HepG2 (cell line): Measurements from ENCODE around the gene OR6S1. TPM values are rescaled to one million over a fixed set of nuclear protein-coding genes. Genes with fewer than 3 reads are reported as not detected.

Source experiments
- ATF6 ChIP-seq: sonication (generic); formaldehyde crosslinking; conservative IDR thresholded peaks from 2 replicates; pipeline ENCODE4 v1.4.0; 2020; ENCODE audit warnings: missing genetic modification reagents
- ATF7-NPFF ChIP-seq: sonication (generic); formaldehyde crosslinking; IDR thresholded peaks from 2 replicates; pipeline ENCODE4 v1.8.1; 2023; ENCODE audit warnings: mild to moderate bottlenecking, low read depth, missing genetic modification reagents, moderate library complexity
- CREB1 ChIP-seq, 2 experiments: fragments of 450-650 bp in 1 of 2; IDR thresholded peaks; 2 replicates each; pipeline ENCODE4 v1.6.1; 2016 to 2017; ENCODE audit warnings: control low read depth in 1 of 2, mild to moderate bottlenecking in 1 of 2, missing compliant biosample characterization in 1 of 2, missing genetic modification characterization in 1 of 2
- DBP ChIP-seq: sonication (generic); formaldehyde crosslinking; IDR thresholded peaks from 2 replicates; pipeline ENCODE4 v1.4.0; 2020; ENCODE audit warnings: missing genetic modification reagents; ENCODE audit errors: not compliant biosample characterization
- DMTF1 ChIP-seq: sonication (generic); formaldehyde crosslinking; IDR thresholded peaks from 2 replicates; pipeline ENCODE4 v1.4.0; 2020; ENCODE audit warnings: mild to moderate bottlenecking, missing genetic modification reagents
- FOXA3 ChIP-seq: IDR thresholded peaks from 2 replicates; pipeline ENCODE4 v1.6.1; 2016; ENCODE audit warnings: missing genetic modification reagents, missing compliant biosample characterization
- HHEX ChIP-seq: IDR thresholded peaks from 2 replicates; pipeline ENCODE4 v1.6.1; 2016; ENCODE audit warnings: control low read depth
- HMG20B ChIP-seq: conservative IDR thresholded peaks from 2 replicates; pipeline ENCODE4 v1.6.1; 2016; ENCODE audit warnings: missing genetic modification reagents, missing compliant biosample characterization
- HOMEZ ChIP-seq: IDR thresholded peaks from 2 replicates; pipeline ENCODE4 v1.6.1; 2016; ENCODE audit warnings: low read depth
- NR2F6 ChIP-seq, 2 experiments: IDR thresholded peaks; 2 replicates each; pipeline ENCODE4 v1.6.1; 2016; ENCODE audit warnings: antibody characterized with exemption in 1 of 2, mild to moderate bottlenecking in 1 of 2
- SATB2 ChIP-seq: sonication (generic); formaldehyde crosslinking; IDR thresholded peaks from 2 replicates; pipeline ENCODE4 v1.5.0; 2020; ENCODE audit warnings: missing genetic modification reagents
- SP4 ChIP-seq: sonication (generic); formaldehyde crosslinking; IDR thresholded peaks from 2 replicates; pipeline ENCODE4 v1.8.1; 2023; ENCODE audit warnings: mild to moderate bottlenecking, missing genetic modification reagents
- TBX2 ChIP-seq: sonication (generic); formaldehyde crosslinking; IDR thresholded peaks from 2 replicates; pipeline ENCODE4 v1.5.0; 2020; ENCODE audit warnings: missing genetic modification reagents, mild to moderate bottlenecking, borderline replicate concordance
- ZNF263 ChIP-seq: sonication (generic); formaldehyde crosslinking; IDR thresholded peaks from 2 replicates; pipeline ENCODE4 v1.4.0; 2020; ENCODE audit warnings: missing genetic modification reagents
- ZNF335 ChIP-seq: sonication (generic); formaldehyde crosslinking; IDR thresholded peaks from 2 replicates; pipeline ENCODE4 v1.4.0; 2020; ENCODE audit warnings: missing genetic modification reagents
- ZNF350 ChIP-seq: sonication (generic); formaldehyde crosslinking; IDR thresholded peaks from 2 replicates; pipeline ENCODE4 v1.4.0; 2020; ENCODE audit warnings: mild to moderate bottlenecking, low read depth, missing genetic modification reagents, borderline replicate concordance
- ZNF672 ChIP-seq: sonication (generic); formaldehyde crosslinking; IDR thresholded peaks from 2 replicates; pipeline ENCODE4 v1.8.1; 2022; ENCODE audit warnings: missing genetic modification reagents
- polyA plus RNA-seq, 8 experiments: library from polyadenylated mRNA; depleted of rRNA in 3 of 8; stranded (reverse) in 7 of 8; unstranded in 1 of 8; fragments of >200 nt; fragmentation: Illumina TruSeq in 4 of 8; extraction: Trizol in 4 of 8; gene quantifications; 2 replicates each; pipeline versions ENCODE4 v1.2.1 to v1.2.3, GENCODE V29; 2011 to 2016; ENCODE audit warnings: low read depth in 4 of 8, missing spikeins in 1 of 8, mixed read lengths in 1 of 8; ENCODE audit not compliant: insufficient read depth in 1 of 8
- total RNA-seq, 5 experiments: library from RNA; depleted of rRNA; stranded (reverse); fragments of >200 nt; fragmentation: Illumina TruSeq; extraction: Trizol; gene quantifications; 2 replicates each; pipeline ENCODE4 v1.2.3, GENCODE V29; 2016; ENCODE audit warnings: low read depth in 1 of 5
- TF ChIP-seq, protein P1 (sequence below): sonication (generic); formaldehyde crosslinking; IDR thresholded peaks from 2 replicates; pipeline ENCODE4 v1.8.0; 2022; ENCODE audit warnings: mild to moderate bottlenecking, missing genetic modification reagents; ENCODE audit not compliant: insufficient replicate concordance
- TF ChIP-seq, protein P2 (sequence below): sonication (generic); formaldehyde crosslinking; IDR thresholded peaks from 2 replicates; pipeline ENCODE4 v1.4.0; 2020; ENCODE audit warnings: missing genetic modification reagents, low read depth, mild to moderate bottlenecking, borderline replicate concordance

The OR6S1 gene
- total and polyA plus RNA-seq, 2 of the 13 experiments (the other 11 are each of a cell fraction or from before 2014, with no cell fraction given) = 0.09 TPM; not detected in 1

- no peak for TF ChIP-seq HOMEZ (CRISPR knock-in tag)
- TF ChIP-seq ZNF263 = no peak
- no peak for TF ChIP-seq ZNF350 (CRISPR knock-in tag)
- no peak for TF ChIP-seq SATB2
- no peak for TF ChIP-seq HMG20B (CRISPR knock-in tag)
- no peak for TF ChIP-seq HHEX (CRISPR knock-in tag)
- TF ChIP-seq DBP (CRISPR knock-in tag) = no peak
- TF ChIP-seq ZNF335 (CRISPR knock-in tag) = peak; percentile 37; the same call in 1 of the 2 replicates
- TF ChIP-seq TBX2 (CRISPR knock-in tag) = no peak
- no peak for TF ChIP-seq ATF6 (CRISPR knock-in tag)
- TF ChIP-seq CREB1 (IDR thresholded peaks at IDR 0.05) = no peak
- TF ChIP-seq CREB1 (CRISPR knock-in tag; IDR thresholded peaks at IDR 0.05) = peak; percentile 42; the same call in 1 of the 2 replicates
- TF ChIP-seq NR2F6 (IDR thresholded peaks at IDR 0.05) = peak; percentile 61
- TF ChIP-seq NR2F6 (CRISPR knock-in tag; IDR thresholded peaks at IDR 0.05) = peak; percentile 57; the same call in 1 of the 2 replicates
- peak; percentile 64; the same call in 1 of the 2 replicates for TF ChIP-seq FOXA3
- TF ChIP-seq, protein P1, sequence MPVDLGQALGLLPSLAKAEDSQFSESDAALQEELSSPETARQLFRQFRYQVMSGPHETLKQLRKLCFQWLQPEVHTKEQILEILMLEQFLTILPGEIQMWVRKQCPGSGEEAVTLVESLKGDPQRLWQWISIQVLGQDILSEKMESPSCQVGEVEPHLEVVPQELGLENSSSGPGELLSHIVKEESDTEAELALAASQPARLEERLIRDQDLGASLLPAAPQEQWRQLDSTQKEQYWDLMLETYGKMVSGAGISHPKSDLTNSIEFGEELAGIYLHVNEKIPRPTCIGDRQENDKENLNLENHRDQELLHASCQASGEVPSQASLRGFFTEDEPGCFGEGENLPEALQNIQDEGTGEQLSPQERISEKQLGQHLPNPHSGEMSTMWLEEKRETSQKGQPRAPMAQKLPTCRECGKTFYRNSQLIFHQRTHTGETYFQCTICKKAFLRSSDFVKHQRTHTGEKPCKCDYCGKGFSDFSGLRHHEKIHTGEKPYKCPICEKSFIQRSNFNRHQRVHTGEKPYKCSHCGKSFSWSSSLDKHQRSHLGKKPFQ (CRISPR knock-in tag) = peak; percentile 50
- TF ChIP-seq, protein P2, sequence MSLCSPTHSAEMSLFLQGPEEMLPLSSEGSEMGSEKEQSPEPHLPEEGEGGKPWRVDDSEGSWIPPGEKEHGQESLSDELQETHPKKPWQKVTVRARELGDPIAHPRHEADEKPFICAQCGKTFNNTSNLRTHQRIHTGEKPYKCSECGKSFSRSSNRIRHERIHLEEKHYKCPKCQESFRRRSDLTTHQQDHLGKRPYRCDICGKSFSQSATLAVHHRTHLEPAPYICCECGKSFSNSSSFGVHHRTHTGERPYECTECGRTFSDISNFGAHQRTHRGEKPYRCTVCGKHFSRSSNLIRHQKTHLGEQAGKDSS (CRISPR knock-in tag) = no peak
- TF ChIP-seq DMTF1 (CRISPR knock-in tag) = no peak
- no peak for TF ChIP-seq ZNF672 (CRISPR knock-in tag)
- TF ChIP-seq SP4 (CRISPR knock-in tag) = no peak
- TF ChIP-seq ATF7-NPFF (CRISPR knock-in tag) = no peak
Measured at GRCh38 chr14:20631023-20631879, 10.2 kb downstream of the OR6S1 start (continued).
